GM12878 (cell line): ENCODE data around the gene PLXND1. TPM values are rescaled to one million over a fixed set of nuclear protein-coding genes. Genes with fewer than 3 reads are reported as not detected.

Source experiments
- ATAC-seq: fragments of 200-7000 bp; cut with Tn5 transposase; 3 replicates; pipeline ENCODE4 v1.9.1; 2020; ENCODE audit warnings: mild to moderate bottlenecking, moderate library complexity
- BruUV-seq: library from RNA; stranded (reverse); fragments of 400-500 nt; replicated peaks from 2 replicates; lab custom pipeline; 2021; lab: Mats Ljungman, UMichigan
- CTCF ChIA-PET: fragments of 300-600 bp; sonication (Branson Sonifier 250); formaldehyde crosslinking; extraction: SDS; loops from one replicate; lab custom pipeline; 2021; ENCODE audit warnings: inconsistent platforms; lab: Yijun Ruan, JAX
- POLR2A ChIA-PET: fragments of 350-600 bp; formaldehyde crosslinking; extraction: SDS; loops from one replicate; lab custom pipeline; 2021; ENCODE audit warnings: inconsistent platforms; lab: Charles Lee
- RAD21 ChIA-PET: fragments of 300-600 bp; sonication (Branson Sonifier 250); formaldehyde crosslinking; loops from one replicate; lab custom pipeline; 2023; ENCODE audit warnings: antibody characterized with exemption; ENCODE audit not compliant: unreplicated experiment; lab: Charles Lee
- SMC1A ChIA-PET: fragments of 300-600 bp; sonication (Branson Sonifier 250); formaldehyde crosslinking; loops from one replicate; lab custom pipeline; 2023; ENCODE audit not compliant: unreplicated experiment, uncharacterized antibody; lab: Charles Lee
- DNase-seq: peaks from one replicate; pipeline ENCODE4 v3.0.0-alpha.2; 2011; ENCODE audit warnings: low read depth, low spot score
- FAIRE-seq: peaks from 3 replicates; lab custom pipeline; 2011; peaks lifted over from hg19 to GRCh38; lab: Jason Lieb, UNC
- H2AFZ ChIP-seq: 2 replicates; pipeline ENCODE4 v1.6.0; 2011; ENCODE audit warnings: low read depth, low read length, control low read depth; ENCODE audit not compliant: control insufficient read depth
- H3K27ac ChIP-seq: 2 replicates; pipeline ENCODE4 v1.5.1; 2011; ENCODE audit warnings: control low read depth; ENCODE audit not compliant: control insufficient read depth, insufficient read depth
- H3K27me3 ChIP-seq, 2 experiments: replicated peaks in 1 of 2; 2 replicates each; pipeline versions ENCODE4 v1.6.0 to v1.6.1; 2011; ENCODE audit warnings: low read length in 1 of 2; ENCODE audit not compliant: control insufficient read depth in 2 of 2, insufficient read depth in 2 of 2
- H3K36me3 ChIP-seq, 2 experiments: 2 replicates each; pipeline ENCODE4 v1.5.1; 2011; ENCODE audit warnings: low read length in 1 of 2; ENCODE audit not compliant: control insufficient read depth in 2 of 2, insufficient read depth in 2 of 2
- H3K4me1 ChIP-seq: 2 replicates; pipeline ENCODE4 v1.6.1; 2011; ENCODE audit warnings: mild to moderate bottlenecking, low read length, moderate library complexity, mixed read lengths; ENCODE audit not compliant: control insufficient read depth, insufficient read depth
- H3K4me2 ChIP-seq: 2 replicates; pipeline ENCODE4 v1.6.0; 2011; ENCODE audit warnings: control low read depth; ENCODE audit not compliant: control insufficient read depth, insufficient read depth
- H3K4me3 ChIP-seq: fragments of 200-600 bp; sonication (generic); 2 replicates; pipeline ENCODE4 v1.5.1; 2016
- H3K79me2 ChIP-seq: 2 replicates; pipeline ENCODE4 v1.6.0; 2011; ENCODE audit warnings: low read length; ENCODE audit not compliant: control insufficient read depth, insufficient read depth
- H3K9ac ChIP-seq: 2 replicates; pipeline ENCODE4 v1.8.0; 2011; ENCODE audit warnings: low read length, control low read depth, mixed read lengths; ENCODE audit not compliant: control insufficient read depth, insufficient read depth
- H3K9me3 ChIP-seq: replicated peaks from 3 replicates; pipeline ENCODE4 v1.5.1; 2011; ENCODE audit warnings: mild to moderate bottlenecking, low read length; ENCODE audit not compliant: control insufficient read depth, insufficient read depth
- H4K20me1 ChIP-seq: 2 replicates; pipeline ENCODE4 v1.6.0; 2011; ENCODE audit not compliant: control insufficient read depth, insufficient read depth
- ASH2L ChIP-seq: fragments of 300-600, 200-600 bp; sonication (generic); IDR thresholded peaks from 2 replicates; pipeline ENCODE4 v1.6.1; 2017; ENCODE audit warnings: low read depth, mild to moderate bottlenecking, borderline replicate concordance
- BHLHE40 ChIP-seq, 2 experiments: fragments of 450-650 bp in 1 of 2; IDR thresholded peaks; 2 replicates each; pipeline ENCODE4 v1.6.1; 2011 to 2017; ENCODE audit warnings: low read depth in 2 of 2, borderline replicate concordance in 1 of 2, improper control_type of control experiment in 1 of 2, low read length in 1 of 2, mild to moderate bottlenecking in 1 of 2
- CBFB ChIP-seq: IDR thresholded peaks from 2 replicates; pipeline ENCODE4 v1.6.1; 2016; ENCODE audit warnings: antibody characterized with exemption, low read depth
- CHD1 ChIP-seq: IDR thresholded peaks from 2 replicates; pipeline ENCODE4 v1.6.1; 2012; ENCODE audit warnings: low read depth, low read length, improper control_type of control experiment
- E2F8 ChIP-seq: fragments of 450-650 bp; IDR thresholded peaks from 2 replicates; pipeline ENCODE4 v1.6.1; 2018; ENCODE audit warnings: mild to moderate bottlenecking, low read depth, moderate library complexity; ENCODE audit not compliant: partially characterized antibody
- FOS ChIP-seq: IDR thresholded peaks from 3 replicates; pipeline ENCODE4 v1.6.1; 2011; ENCODE audit warnings: borderline replicate concordance; ENCODE audit not compliant: insufficient read length; ENCODE audit errors: extremely low read depth
- IKZF1 ChIP-seq: fragments of 450-650 bp; conservative IDR thresholded peaks from 2 replicates; pipeline ENCODE4 v1.6.1; 2017; ENCODE audit warnings: antibody characterized with exemption, mild to moderate bottlenecking
- MAX ChIP-seq: IDR thresholded peaks from 2 replicates; pipeline ENCODE4 v1.6.1; 2012; ENCODE audit warnings: low read depth, low read length, improper control_type of control experiment
- STAT1 ChIP-seq: fragments of 450-650 bp; conservative IDR thresholded peaks from 2 replicates; pipeline ENCODE4 v1.6.1; 2014; ENCODE audit warnings: antibody characterized with exemption, mild to moderate bottlenecking
- WRNIP1 ChIP-seq: IDR thresholded peaks from 2 replicates; pipeline ENCODE4 v1.6.1; 2011; ENCODE audit warnings: low read depth, low read length, improper control_type of control experiment, borderline replicate concordance
- WGBS: methylation state at CpG from one replicate; pipeline ENCODE4 v1.1.6; 2016; ENCODE audit warnings: low lambda C conversion rate; ENCODE audit not compliant: insufficient replicate concordance, insufficient coverage; ENCODE audit errors: missing lambda C conversion rate; 5-methylcytosine and 5-hydroxymethylcytosine counted together
- in situ Hi-C: fragments of 300-500 bp; cut with MboI; formaldehyde crosslinking; loops from 9 replicates; pipeline ENCODE4 v1.14.3; 2018; ENCODE audit warnings: mixed read lengths
- intact Hi-C: fragments of 100-400 bp; cut with micrococcal nuclease; formaldehyde crosslinking; loops from one replicate; pipeline ENCODE4 v1.14.2; 2022; ENCODE audit not compliant: unreplicated experiment
- polyA plus RNA-seq, 11 experiments: library from polyadenylated mRNA; depleted of rRNA in 4 of 11; unstranded in 6 of 11; stranded (reverse) in 5 of 11; fragments of >200 nt; fragmentation: Nextera tagmentation in 4 of 11; fragmentation: Illumina TruSeq in 1 of 11; extraction: Ambion mirVana in 4 of 11; extraction: Trizol in 1 of 11; gene quantifications; 1 replicate in 1 of 11; 2 replicates in 10 of 11; pipeline versions ENCODE4 v1.2.1 to v1.2.3, GENCODE V29; 2011 to 2016; ENCODE audit warnings: inconsistent platforms in 2 of 11, missing spikeins in 2 of 11, low read depth in 1 of 11
- total RNA-seq, 4 experiments: library from RNA; depleted of rRNA in 3 of 4; stranded (reverse); fragments of >200 nt in 3 of 4; fragmentation: Illumina TruSeq in 1 of 4; extraction: Trizol in 1 of 4; gene quantifications; 2 replicates each; pipeline versions ENCODE4 v1.2.1 to v1.2.3, GENCODE V29; 2013 to 2021

The PLXND1 gene
- total and polyA plus RNA-seq, 10 of the 15 experiments (the other 5 are each of a cell fraction or from before 2014, with no cell fraction given): 0.01 to 2.3 (median 0.72) TPM; not detected in 7

GRCh38 chr3:129614927-129615363 lies 8.5 kb upstream of the PLXND1 start:
- intact Hi-C loops: no loop called here
- Histone ChIP-seq H3K4me3 (no peak overlapping the region), H3K36me3 (no peaks in the 10 kb centered on the region), H3K9me3 (no peaks in the 10 kb centered on the region), H3K79me2 (no peaks in the 10 kb centered on the region), H3K27me3 (no peaks in the 10 kb centered on the region), H3K4me1 (peaks cover 14% of the 10 kb centered on the region), H3K27ac (no peak overlapping the region), H2AFZ (no peak overlapping the region), H3K9ac (no peak overlapping the region), H4K20me1 (no peaks in the 10 kb centered on the region), H3K4me2 (no peak overlapping the region)
- CTCF ChIA-PET: no interaction called here
- in situ Hi-C loops: no loop called here
- TF ChIP-seq IKZF1 (no peak), BHLHE40 (IDR thresholded peaks at IDR 0.05; ENCODE audit: borderline replicate concordance in 1 of 2, low read depth in 2 of 2, low read length in 1 of 2) (peak in 1 of 2 experiments; percentile 11; a peak in 1 of 4 replicates), ASH2L (no peak)
- no peak for DNase-seq
- 57% methylated on average over 5 of the region's 5 CpGs for WGBS
- SMC1A ChIA-PET: no interaction called here
- no peak for ATAC-seq
- no TSS peak for BruUV-seq
- no peak for FAIRE-seq
- POLR2A ChIA-PET: no interaction called here
- RAD21 ChIA-PET: no interaction called here

DNA sequence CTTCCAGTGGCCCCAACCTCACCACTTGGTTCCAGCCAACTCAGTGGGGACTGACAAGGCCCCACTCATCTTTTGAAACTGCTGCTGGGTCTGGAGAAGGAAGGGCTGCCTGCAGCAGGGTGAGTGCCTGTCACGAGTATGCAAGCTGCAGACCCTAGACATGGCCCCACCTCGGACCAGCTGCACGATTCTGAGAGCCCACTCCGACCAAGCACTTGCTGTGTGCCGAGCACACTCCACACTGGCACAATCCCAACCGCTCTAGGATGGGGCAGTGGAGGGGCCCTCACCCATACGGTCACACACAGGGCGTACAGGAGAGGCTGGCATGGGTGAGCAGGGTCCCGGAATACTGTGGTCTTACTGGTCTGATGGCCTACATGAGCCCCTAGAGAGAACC lies 8.0 kb upstream of the PLXND1 start:
- ChIA-PET CTCF (no interaction called here), RAD21 (no interaction called here), SMC1A (no interaction called here), POLR2A (no interaction called here)
- FAIRE-seq (no peak), ATAC-seq (no peak), DNase-seq (no peak)
- H3K4me2 ChIP-seq: no peak overlapping the region
- BruUV-seq: no TSS peak
- TF ChIP-seq FOS (no peak), MAX (no peak), WRNIP1 (no peak), E2F8 (no peak), STAT1 (no peak), CBFB (no peak), CHD1 (no peak)
- H4K20me1 ChIP-seq: no peaks in the 10 kb centered on the region
- H3K9ac ChIP-seq: no peak overlapping the region
- WGBS: 70% methylated on average over 7 of the region's 9 CpGs
- H3K27me3 ChIP-seq: no peaks in the 10 kb centered on the region
- peaks cover 14% of the 10 kb centered on the region for H3K4me1 ChIP-seq
- no peaks in the 10 kb centered on the region for H3K79me2 ChIP-seq
- no peaks in the 10 kb centered on the region for H3K36me3 ChIP-seq
- no peaks in the 10 kb centered on the region for H3K9me3 ChIP-seq
- H3K4me3 ChIP-seq: no peak overlapping the region
- no peak overlapping the region for H3K27ac ChIP-seq
- H2AFZ ChIP-seq: no peak overlapping the region
- intact Hi-C loops (no loop called here), in situ Hi-C loops (no loop called here)
